ENCODE results near the gene TTC39B.

Gene TTC39B

GRCh38 chr9:15213249-15213648 lies 93.8 kb downstream of the TTC39B start:
- Histone ChIP-seq H3K9ac (ENCODE audit: low read depth, low read length) (no peak overlapping the region), H3K4me1 (ENCODE audit: insufficient read depth, low read length) (peaks cover 5% of the 10 kb centered on the region; the same call in 1 of the 2 replicates), H3K36me3 (ENCODE audit: insufficient read depth, low read length) (no peaks in the 10 kb centered on the region), H3K9me3 (ENCODE audit: control insufficient read depth, insufficient read depth, low read length) (no peaks in the 10 kb centered on the region)

GRCh38 chr9:15211815-15212495 lies 95.1 kb downstream of the TTC39B start:
- H3K36me3 ChIP-seq (ENCODE audit: insufficient read depth, low read length): no peaks in the 10 kb centered on the region
- H3K9ac ChIP-seq (ENCODE audit: low read depth, low read length): no peak overlapping the region
- no peaks in the 10 kb centered on the region for H3K9me3 ChIP-seq (ENCODE audit: control insufficient read depth, insufficient read depth, low read length)
- peaks cover 5% of the 10 kb centered on the region; the same call in 1 of the 2 replicates for H3K4me1 ChIP-seq (ENCODE audit: insufficient read depth, low read length)

- Histone ChIP-seq H3K9ac (ENCODE audit: low read depth, low read length) (no peak overlapping the region), H3K9me3 (ENCODE audit: control insufficient read depth, insufficient read depth, low read length) (no peaks in the 10 kb centered on the region), H3K4me1 (ENCODE audit: insufficient read depth, low read length) (peaks cover 5% of the 10 kb centered on the region; the same call in 1 of the 2 replicates), H3K36me3 (ENCODE audit: insufficient read depth, low read length) (no peaks in the 10 kb centered on the region)
Observed at GRCh38 chr9:15211160-15211814, 95.7 kb downstream of the TTC39B start.

GRCh38 chr9:15206903-15207696 lies 99.9 kb downstream of the TTC39B start:
- Histone ChIP-seq H3K9me3 (ENCODE audit: control insufficient read depth, insufficient read depth, low read length) (no peaks in the 10 kb centered on the region), H3K36me3 (ENCODE audit: insufficient read depth, low read length) (no peaks in the 10 kb centered on the region), H3K4me1 (ENCODE audit: insufficient read depth, low read length) (peaks cover 5% of the 10 kb centered on the region; the same call in 1 of the 2 replicates), H3K9ac (ENCODE audit: low read depth, low read length) (no peak overlapping the region)

GRCh38 chr9:15205632-15206420 lies 101.2 kb downstream of the TTC39B start:
- no peaks in the 10 kb centered on the region for H3K36me3 ChIP-seq (ENCODE audit: insufficient read depth, low read length)
- no peaks in the 10 kb centered on the region for H3K9me3 ChIP-seq (ENCODE audit: control insufficient read depth, insufficient read depth, low read length)
- no peak overlapping the region for H3K9ac ChIP-seq (ENCODE audit: low read depth, low read length)
- H3K4me1 ChIP-seq (ENCODE audit: insufficient read depth, low read length): no peaks in the 10 kb centered on the region; the same call in 1 of the 2 replicates

- no peak overlapping the region for H3K9ac ChIP-seq (ENCODE audit: low read depth, low read length)
- no peaks in the 10 kb centered on the region for H3K4me1 ChIP-seq (ENCODE audit: insufficient read depth, low read length)
- H3K9me3 ChIP-seq (ENCODE audit: control insufficient read depth, insufficient read depth, low read length): no peaks in the 10 kb centered on the region
- no peaks in the 10 kb centered on the region for H3K36me3 ChIP-seq (ENCODE audit: insufficient read depth, low read length)
Observed at GRCh38 chr9:15203581-15203980, 103.4 kb downstream of the TTC39B start.

GRCh38 chr9:15200111-15200510 lies 106.9 kb downstream of the TTC39B start:
- Histone ChIP-seq H3K4me1 (ENCODE audit: insufficient read depth, low read length) (no peaks in the 10 kb centered on the region), H3K36me3 (ENCODE audit: insufficient read depth, low read length) (0 out of 2 replicates have a peak, but pooled peaks cover 2% of the 10 kb centered on the region), H3K9ac (ENCODE audit: low read depth, low read length) (no peak overlapping the region), H3K9me3 (ENCODE audit: control insufficient read depth, insufficient read depth, low read length) (peaks cover 12% of the 10 kb centered on the region)

GRCh38 chr9:15192856-15193255 lies 114.2 kb downstream of the TTC39B start:
- H3K4me1 ChIP-seq (ENCODE audit: insufficient read depth, low read length): no peaks in the 10 kb centered on the region
- peaks cover 12% of the 10 kb centered on the region for H3K9me3 ChIP-seq (ENCODE audit: control insufficient read depth, insufficient read depth, low read length)
- peaks cover 2% of the 10 kb centered on the region; the same call in 1 of the 2 replicates for H3K36me3 ChIP-seq (ENCODE audit: insufficient read depth, low read length)
- H3K9ac ChIP-seq (ENCODE audit: low read depth, low read length): no peak overlapping the region

GRCh38 chr9:15191378-15191777 lies 115.6 kb downstream of the TTC39B start:
- H3K9ac ChIP-seq (ENCODE audit: low read depth, low read length): no peak overlapping the region
- peaks cover under 1% of the 10 kb centered on the region; the same call in 1 of the 2 replicates for H3K36me3 ChIP-seq (ENCODE audit: insufficient read depth, low read length)
- H3K4me1 ChIP-seq (ENCODE audit: insufficient read depth, low read length): no peaks in the 10 kb centered on the region; the same call in 1 of the 2 replicates
- H3K9me3 ChIP-seq (ENCODE audit: control insufficient read depth, insufficient read depth, low read length): peaks cover 9% of the 10 kb centered on the region

- Histone ChIP-seq H3K4me1 (ENCODE audit: insufficient read depth, low read length) (no peaks in the 10 kb centered on the region; the same call in 1 of the 2 replicates), H3K9me3 (ENCODE audit: control insufficient read depth, insufficient read depth, low read length) (no peaks in the 10 kb centered on the region), H3K36me3 (ENCODE audit: insufficient read depth, low read length) (no peaks in the 10 kb centered on the region; the same call in 1 of the 2 replicates), H3K9ac (ENCODE audit: low read depth, low read length) (no peak overlapping the region)
Observed at GRCh38 chr9:15189481-15189880, 117.5 kb downstream of the TTC39B start.

GRCh38 chr9:15187589-15187988 lies 119.4 kb downstream of the TTC39B start:
- no peaks in the 10 kb centered on the region for H3K9me3 ChIP-seq (ENCODE audit: control insufficient read depth, insufficient read depth, low read length)
- H3K4me1 ChIP-seq (ENCODE audit: insufficient read depth, low read length): no peaks in the 10 kb centered on the region; the same call in 1 of the 2 replicates
- H3K9ac ChIP-seq (ENCODE audit: low read depth, low read length): no peak overlapping the region
- no peaks in the 10 kb centered on the region; the same call in 1 of the 2 replicates for H3K36me3 ChIP-seq (ENCODE audit: insufficient read depth, low read length)

- Histone ChIP-seq H3K9me3 (ENCODE audit: control insufficient read depth, insufficient read depth, low read length) (no peaks in the 10 kb centered on the region), H3K36me3 (ENCODE audit: insufficient read depth, low read length) (no peaks in the 10 kb centered on the region; the same call in 1 of the 2 replicates), H3K4me1 (ENCODE audit: insufficient read depth, low read length) (no peaks in the 10 kb centered on the region; the same call in 1 of the 2 replicates), H3K9ac (ENCODE audit: low read depth, low read length) (no peak overlapping the region)
Observed at GRCh38 chr9:15182730-15183129, 124.3 kb downstream of the TTC39B start.

- Histone ChIP-seq H3K4me1 (ENCODE audit: insufficient read depth, low read length) (no peaks in the 10 kb centered on the region; the same call in 1 of the 2 replicates), H3K9me3 (ENCODE audit: control insufficient read depth, insufficient read depth, low read length) (no peaks in the 10 kb centered on the region), H3K9ac (ENCODE audit: low read depth, low read length) (no peak overlapping the region), H3K36me3 (ENCODE audit: insufficient read depth, low read length) (no peaks in the 10 kb centered on the region; the same call in 1 of the 2 replicates)
Observed at GRCh38 chr9:15182101-15182551, 124.9 kb downstream of the TTC39B start.

Measured in ES-I3 (cell line).